K562 treated with DMSO at 1 percent for 12 hours (cell line): Measurements from ENCODE around the gene THADA. TPM values are rescaled to one million over a fixed set of nuclear protein-coding genes. Genes with fewer than 3 reads are reported as not detected.

Experiments
- total RNA-seq: library from RNA; unstranded; fragments of 300-600 nt; gene quantifications from 2 replicates; pipeline ENCODE4 v1.2.3, GENCODE V29; 2022; ENCODE audit not compliant: insufficient read depth

The THADA gene
- 9.9 and 12.4 TPM in 2 replicates for total RNA-seq

GRCh38 chr2:43595603-43596412 lies at the start of gene THADA:
Gene THADA, minus strand, starts transcription at chr2:43596038. Its CDS starts 3,646 bp downstream, at chr2:43592392.

GRCh38 chr2:43637030-43637803 lies 41.4 kb upstream of the THADA start, which contains the start of gene PLEKHH2:
Gene PLEKHH2, plus strand, starts transcription at chr2:43637260. Its CDS starts 7,414 bp downstream, at chr2:43644674.

GRCh38 chr2:43226558-43226954 lies 369.3 kb downstream of the THADA start, which contains the start of gene ZFP36L2:
Gene ZFP36L2, minus strand, starts transcription at chr2:43226606. Its CDS starts 291 bp downstream, at chr2:43226315.

Other genes with a start within 250 kb of the THADA start
- 0.83 and 7.8 TPM in 2 replicates for gene PLEKHH2, start 41.2 kb upstream of the THADA start, total RNA-seq
- 0.85 and 1.8 TPM in 2 replicates for gene C1GALT1C1L, start 80.4 kb upstream of the THADA start, total RNA-seq
- 12.3 and 16.7 TPM in 2 replicates for gene DYNC2LI1, start 178.0 kb upstream of the THADA start, total RNA-seq
- not detected in 2 replicates for gene ABCG5, start 242.8 kb upstream of the THADA start, total RNA-seq
- not detected in 2 replicates for gene ABCG8, start 242.9 kb upstream of the THADA start, total RNA-seq